HG03103 (cell line): ENCODE measurements around the gene TACC2.
"Not testable (repeated sequence)": the region's sequence is repeated elsewhere in the genome, so short reads cannot be mapped to it uniquely, and the experiment has no call there.

Experiments used
- ATAC-seq: cut with Tn5 transposase; IDR thresholded peaks from one replicate; pipeline ENCODE4 v1.9.1; 2021; ENCODE audit warnings: low read depth; ENCODE audit not compliant: unreplicated experiment

Gene TACC2

GRCh38 chr10:122054048-122055025 is 65.4 kb downstream of the TACC2 start:
- no peak for ATAC-seq

- ATAC-seq: no peak
These were observed 66.3 kb downstream of the TACC2 start for GRCh38 chr10:122055252-122055651.

- no peak for ATAC-seq
These were observed 67.6 kb downstream of the TACC2 start for GRCh38 chr10:122056431-122057094.

GRCh38 chr10:122057841-122058413 is 69.0 kb downstream of the TACC2 start:
- no peak for ATAC-seq

- no peak for ATAC-seq
These were observed 71.3 kb downstream of the TACC2 start for GRCh38 chr10:122060250-122060649.

- ATAC-seq: no peak
These were observed 74.1 kb downstream of the TACC2 start for GRCh38 chr10:122062831-122063674.

- not testable (repeated sequence) for ATAC-seq
These were observed 77.5 kb downstream of the TACC2 start for GRCh38 chr10:122066337-122066939.

GRCh38 chr10:122068844-122069243 is 79.9 kb downstream of the TACC2 start:
- no peak for ATAC-seq

GRCh38 chr10:122072491-122072890 is 83.5 kb downstream of the TACC2 start:
- no peak for ATAC-seq

GRCh38 chr10:122073508-122073907 is 84.5 kb downstream of the TACC2 start:
- no peak for ATAC-seq

- no peak for ATAC-seq
These were observed 86.2 kb downstream of the TACC2 start for GRCh38 chr10:122075171-122075570.

GRCh38 chr10:122075876-122076275 is 86.9 kb downstream of the TACC2 start:
- not testable (repeated sequence) for ATAC-seq

- ATAC-seq: no peak
These were observed 88.4 kb downstream of the TACC2 start for GRCh38 chr10:122077311-122077875.

- no peak for ATAC-seq
These were observed 89.4 kb downstream of the TACC2 start for GRCh38 chr10:122078326-122078725.

GRCh38 chr10:122078965-122079795 is 90.2 kb downstream of the TACC2 start:
- ATAC-seq: no peak

- no peak for ATAC-seq
These were observed 93.9 kb downstream of the TACC2 start for GRCh38 chr10:122082616-122083477.

GRCh38 chr10:122083478-122084025 is 94.6 kb downstream of the TACC2 start:
- no peak for ATAC-seq
